Fibroblast of skin of right quadriceps (primary cell): ENCODE results near the gene SMURF2.
"Not testable (repeated sequence)": the region's sequence is repeated elsewhere in the genome, so short reads cannot be mapped to it uniquely, and the experiment has no call there.

ENCODE experiments used
- DNase-seq: peaks from one replicate; pipeline ENCODE4 v3.0.0-alpha.2; 2013

Gene SMURF2

DNA sequence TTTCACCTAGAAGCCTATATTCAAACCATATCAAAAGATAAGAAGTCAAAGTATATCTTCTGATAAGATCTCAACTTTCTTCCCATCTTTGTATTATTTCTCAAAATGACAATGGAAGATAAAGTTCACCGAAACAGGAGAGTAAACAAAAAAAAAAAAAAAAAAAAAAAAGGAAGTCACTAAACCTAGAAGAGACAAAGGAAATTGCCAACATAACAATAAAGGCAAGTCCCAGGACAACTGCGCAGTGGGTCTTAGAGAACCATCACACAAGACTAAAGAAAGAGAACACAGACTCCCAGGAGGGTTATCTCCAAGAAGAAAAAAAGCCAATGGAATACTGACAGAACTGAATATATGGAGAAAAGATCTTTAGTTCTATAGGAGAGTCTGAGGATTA is 65.7 kb downstream of the SMURF2 start:
- no peak for DNase-seq

- no peak for DNase-seq
Observed at GRCh38 chr17:64591944-64592343, 70.2 kb downstream of the SMURF2 start.

GRCh38 chr17:64585146-64585545 is 77.0 kb downstream of the SMURF2 start:
- DNase-seq = no peak

- no peak for DNase-seq
Observed at GRCh38 chr17:64583038-64583437, 79.1 kb downstream of the SMURF2 start.

GRCh38 chr17:64580384-64581315 is 81.5 kb downstream of the SMURF2 start:
- DNase-seq = peak; percentile 15

DNA sequence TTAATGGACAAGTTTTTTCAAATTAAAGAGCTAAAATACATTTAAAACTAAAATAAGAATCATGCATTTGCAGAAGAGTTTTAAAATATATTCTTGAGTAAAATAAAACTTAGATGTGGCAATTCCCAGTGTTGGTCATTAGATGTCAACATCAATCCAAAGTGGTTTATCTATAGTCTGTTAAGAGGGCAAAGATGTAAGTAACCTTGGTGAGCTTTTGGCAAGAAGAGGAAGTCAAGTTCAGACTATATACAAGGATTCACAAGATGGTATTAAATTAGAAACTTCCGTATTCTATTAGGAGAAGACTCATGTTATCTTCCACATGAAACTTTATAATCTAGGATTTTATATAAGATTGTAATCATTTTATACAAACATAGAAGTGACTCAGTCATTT is 82.2 kb downstream of the SMURF2 start:
- DNase-seq = no peak

- not testable (repeated sequence) for DNase-seq
Observed at GRCh38 chr17:64577025-64577424, 85.1 kb downstream of the SMURF2 start.

DNA sequence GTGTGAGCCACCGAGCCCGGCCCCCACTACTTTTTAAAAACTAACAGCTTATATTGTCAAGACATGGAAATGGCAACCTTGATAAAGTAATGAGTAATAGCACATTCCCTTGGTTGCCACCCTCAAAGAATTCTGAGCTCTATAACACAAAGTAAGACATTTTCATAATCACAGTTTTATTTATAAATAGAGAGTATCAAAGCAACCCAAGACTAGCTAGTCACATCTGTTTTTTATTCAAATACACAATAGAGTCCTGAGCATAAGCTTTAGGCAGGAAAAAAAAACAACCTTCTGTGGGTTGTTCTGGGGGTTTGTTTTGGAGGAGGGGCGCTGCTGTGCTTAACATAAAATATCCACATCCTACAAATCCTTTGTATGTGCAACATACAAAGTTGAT is 86.7 kb downstream of the SMURF2 start:
- no peak for DNase-seq

DNA sequence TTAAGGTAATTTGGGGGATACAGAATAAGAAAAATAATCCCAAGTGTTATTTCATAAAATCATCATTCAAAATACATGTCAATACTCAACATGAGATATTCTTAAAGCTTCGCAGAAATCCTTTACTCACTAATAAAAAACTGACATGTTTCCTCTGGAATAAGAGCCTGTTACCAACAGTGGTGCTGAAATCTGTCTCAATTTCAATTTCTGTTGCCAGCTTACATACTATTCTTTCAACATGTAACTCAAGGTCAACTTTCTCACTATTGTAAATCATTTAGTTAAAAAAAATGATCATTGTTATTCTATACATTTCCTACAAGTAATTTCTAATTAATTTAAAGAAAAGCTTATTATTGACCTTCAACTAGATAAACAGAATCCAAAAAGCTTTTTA is 87.5 kb downstream of the SMURF2 start:
- DNase-seq = no peak

DNA sequence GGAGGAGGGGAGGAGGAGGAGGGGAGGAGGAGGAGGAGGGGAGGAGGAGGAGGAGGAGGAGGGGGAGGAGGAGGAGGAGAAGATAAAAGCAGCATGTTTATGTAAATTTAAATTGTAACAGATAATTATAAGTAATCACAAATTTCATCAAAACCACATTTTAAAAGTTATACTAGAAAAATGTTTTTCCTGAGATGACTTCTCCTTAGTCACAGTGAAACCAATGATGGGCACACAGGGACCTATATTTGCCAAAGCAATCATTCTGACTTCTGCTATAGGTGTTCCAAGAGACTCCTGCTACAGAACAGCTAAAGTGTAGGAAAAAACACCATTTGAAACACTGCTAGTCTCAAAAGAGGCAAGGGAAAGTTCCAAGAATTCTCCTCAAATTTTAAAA is 88.9 kb downstream of the SMURF2 start:
- DNase-seq = no peak

DNA sequence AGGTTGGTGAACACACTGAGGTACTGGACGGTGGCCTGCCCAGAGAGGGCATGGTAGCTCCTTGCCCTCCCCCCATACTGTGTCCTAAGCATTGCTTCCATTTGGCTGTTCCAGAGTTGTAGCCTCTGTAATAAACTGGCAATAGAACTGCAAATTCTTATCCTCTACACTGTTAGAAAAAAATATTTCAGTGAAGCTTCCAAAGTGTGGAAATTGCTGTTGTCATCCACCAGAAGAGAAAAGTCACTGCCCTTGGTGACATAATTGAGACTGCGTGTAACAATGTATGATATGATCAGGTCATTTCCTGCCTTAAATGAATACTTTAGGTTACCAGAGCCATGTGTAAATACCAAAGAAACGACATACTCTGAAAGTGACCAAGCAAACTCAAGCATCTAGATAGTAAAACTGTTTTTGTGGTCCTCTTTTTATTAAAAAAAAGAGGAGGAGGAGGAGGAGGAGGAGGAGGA is 89.4 kb downstream of the SMURF2 start:
- DNase-seq = peak; percentile 70

- DNase-seq = no peak
Observed at GRCh38 chr17:64571746-64572145, 90.4 kb downstream of the SMURF2 start.

GRCh38 chr17:64565563-64565962 is 96.5 kb downstream of the SMURF2 start:
- DNase-seq = no peak

- no peak for DNase-seq
Observed at GRCh38 chr17:64564098-64564497, 98.0 kb downstream of the SMURF2 start.

GRCh38 chr17:64555281-64555680 is 106.8 kb downstream of the SMURF2 start:
- no peak for DNase-seq

DNA sequence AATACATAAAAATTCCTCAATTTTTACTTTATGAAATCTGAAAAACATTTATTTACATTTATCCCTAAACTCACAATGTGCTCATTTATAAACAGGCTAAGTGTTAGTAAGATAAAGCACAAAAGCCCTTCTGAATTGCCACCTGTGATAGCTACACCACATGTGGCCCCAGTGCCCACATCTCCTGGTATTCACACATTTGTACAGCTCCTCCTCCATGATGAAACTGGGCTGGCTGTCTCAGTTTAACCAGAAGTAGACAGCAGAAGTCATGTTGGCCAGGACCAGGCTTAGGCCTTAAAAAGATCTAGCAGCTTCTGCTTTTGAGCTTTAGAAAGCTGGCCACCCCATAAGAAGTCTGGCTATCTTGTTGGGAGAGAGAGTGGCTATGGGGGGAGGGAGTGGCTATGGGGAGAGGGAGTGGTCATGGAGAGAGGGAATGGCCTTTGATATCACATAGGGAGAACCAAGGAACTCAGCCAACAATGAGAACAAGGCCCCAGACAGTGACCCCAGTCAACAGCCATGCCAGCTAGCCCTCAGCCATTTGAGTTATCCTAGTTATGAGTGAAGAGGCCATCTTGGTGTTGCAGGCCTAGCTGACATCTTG is 108.0 kb downstream of the SMURF2 start:
- no peak for DNase-seq

DNA sequence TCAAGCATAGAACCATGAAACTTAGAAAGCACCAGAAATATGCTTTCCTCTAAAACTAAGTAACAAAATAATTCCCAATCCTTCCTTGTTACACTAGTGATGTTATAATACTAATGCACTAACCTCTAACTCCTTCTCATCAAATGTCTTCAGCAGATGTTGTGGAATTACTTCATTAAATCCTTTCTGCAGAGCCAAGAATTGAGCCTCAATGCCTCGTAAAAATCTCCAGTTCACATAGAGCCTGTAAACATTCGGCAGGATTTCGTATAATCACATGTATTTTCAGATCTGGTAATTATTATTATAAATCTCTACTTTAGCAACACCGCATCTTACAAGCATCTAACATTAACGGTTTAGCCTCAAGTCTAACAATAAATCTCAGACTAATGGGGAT is 110.6 kb downstream of the SMURF2 start:
- DNase-seq = no peak

DNA sequence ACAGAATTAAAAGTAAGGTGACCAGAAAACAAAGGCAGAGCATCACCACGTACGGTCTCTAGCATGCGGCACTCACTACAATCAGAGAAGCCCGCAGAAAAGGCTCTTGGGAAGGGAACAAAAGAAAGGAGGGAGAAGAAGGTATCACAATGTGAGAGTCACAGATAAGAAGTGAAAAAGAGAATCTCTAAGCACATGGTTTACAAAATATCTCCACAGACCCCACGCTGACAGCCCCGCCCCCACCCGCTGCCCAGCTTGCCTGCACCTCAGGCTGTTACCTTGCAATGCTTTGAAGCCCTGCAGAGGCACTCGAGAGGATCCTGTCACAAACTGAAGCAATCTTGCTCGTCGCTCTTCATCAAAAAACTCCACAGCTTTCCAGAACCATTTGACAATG is 114.8 kb downstream of the SMURF2 start:
- no peak for DNase-seq

DNA sequence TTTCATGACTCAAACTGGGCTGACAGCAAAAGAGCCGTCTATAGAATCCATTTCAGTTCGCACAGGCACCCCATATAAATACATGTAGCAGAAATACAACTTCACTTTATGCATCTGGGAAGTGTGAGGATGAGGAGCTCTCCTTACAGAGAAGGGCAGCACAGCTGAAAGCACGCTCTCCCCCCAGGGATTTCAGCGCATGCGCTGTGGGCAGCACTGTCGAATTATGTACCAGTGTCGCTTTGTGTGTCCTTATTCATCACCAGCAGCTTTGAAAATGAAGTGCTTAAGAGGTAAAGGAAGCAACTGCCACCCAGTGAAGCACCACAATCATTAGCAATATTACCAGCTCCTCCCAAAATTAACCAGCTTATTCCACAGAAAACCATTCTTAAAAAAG is 115.4 kb downstream of the SMURF2 start:
- no peak for DNase-seq

GRCh38 chr17:64544742-64545141 is 117.4 kb downstream of the SMURF2 start:
- no peak for DNase-seq

DNA sequence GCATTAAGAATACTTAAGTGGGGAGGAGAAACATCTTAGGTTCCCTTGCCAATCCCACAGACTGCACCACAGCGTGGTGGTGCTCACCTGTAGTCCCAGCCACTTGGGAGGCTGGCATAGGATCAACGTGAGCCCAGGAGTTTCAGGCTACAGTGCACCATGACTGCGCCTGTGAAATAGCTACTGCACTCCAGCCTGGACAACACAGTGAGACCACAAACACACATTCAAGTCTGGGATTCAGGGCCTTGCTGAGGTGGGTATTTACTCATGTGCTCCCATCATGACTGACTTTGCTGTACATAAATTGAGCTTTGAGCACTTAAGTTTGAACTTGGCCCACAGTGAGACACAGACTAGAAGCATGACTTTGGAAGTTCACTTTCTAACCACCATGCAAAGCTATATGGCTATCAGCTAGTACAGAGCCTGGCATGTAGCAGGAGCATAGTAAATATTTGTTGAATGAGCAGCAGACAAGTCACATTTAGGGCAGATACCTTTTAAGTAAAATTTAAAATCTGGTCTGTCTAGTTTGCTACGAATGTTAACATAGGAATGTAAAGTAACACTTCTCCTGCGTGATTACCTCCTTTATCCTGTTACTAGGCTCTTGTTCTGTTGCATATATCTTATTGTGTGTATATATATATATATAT is 121.9 kb downstream of the SMURF2 start:
- DNase-seq = no peak

DNA sequence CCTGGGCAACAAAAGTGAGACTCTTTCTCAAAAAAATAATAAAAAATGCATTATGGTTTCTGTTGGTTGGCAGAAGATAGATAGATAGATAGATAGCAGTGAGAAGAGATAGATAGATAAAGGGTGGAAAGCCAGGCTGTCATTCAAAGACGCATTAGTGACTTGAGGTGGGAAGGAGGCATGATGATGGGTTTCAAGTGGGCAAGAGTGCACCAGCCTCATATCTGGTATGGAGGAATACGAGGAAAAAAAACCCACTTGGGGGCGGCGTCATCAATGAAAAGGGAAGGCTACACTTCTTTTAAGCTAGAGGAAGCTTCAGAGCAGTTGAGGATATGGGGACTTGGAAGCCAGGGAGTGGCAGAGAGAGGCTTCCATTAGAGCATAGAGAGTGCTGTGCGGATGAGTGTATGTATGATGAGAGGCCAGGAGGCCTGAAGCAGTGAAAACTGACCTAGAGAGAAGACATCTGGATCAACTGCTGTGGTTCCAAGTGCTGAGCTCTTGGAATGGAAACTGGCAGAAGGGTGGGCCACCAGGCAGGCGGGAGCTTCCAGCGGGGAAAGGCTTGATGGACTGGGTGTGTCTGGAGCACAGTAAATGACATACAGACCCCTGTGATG is 123.5 kb downstream of the SMURF2 start:
- DNase-seq = no peak

DNA sequence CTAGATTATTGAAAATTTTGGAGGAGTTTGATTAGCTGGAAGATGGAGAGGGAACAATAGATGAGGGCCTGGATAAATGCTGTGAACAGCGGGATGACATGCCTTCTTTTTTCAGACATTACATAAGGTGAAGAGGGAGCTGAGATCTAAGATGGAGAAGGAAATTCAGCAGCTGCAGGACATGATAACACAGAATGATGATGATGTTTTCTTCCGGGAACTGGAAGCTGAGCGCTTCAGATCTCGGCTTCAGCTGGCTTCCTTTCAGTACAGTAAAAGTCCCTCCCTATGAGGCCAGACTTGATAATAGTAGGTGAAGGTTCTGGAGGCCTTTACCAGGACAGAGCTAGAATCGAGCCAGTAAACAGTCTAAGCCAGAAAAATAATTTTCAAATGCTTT is 124.6 kb downstream of the SMURF2 start:
- DNase-seq = no peak
